ENCODE data around the gene PTGER4. TPM values are rescaled to one million over a fixed set of nuclear protein-coding genes. Genes with fewer than 3 reads are reported as not detected.

Gene PTGER4
- total and polyA plus RNA-seq, 2 of the 8 experiments (the other 6 are each of a cell fraction or from before 2014, with no cell fraction given), result 0.76 to 1.2 TPM

DNA sequence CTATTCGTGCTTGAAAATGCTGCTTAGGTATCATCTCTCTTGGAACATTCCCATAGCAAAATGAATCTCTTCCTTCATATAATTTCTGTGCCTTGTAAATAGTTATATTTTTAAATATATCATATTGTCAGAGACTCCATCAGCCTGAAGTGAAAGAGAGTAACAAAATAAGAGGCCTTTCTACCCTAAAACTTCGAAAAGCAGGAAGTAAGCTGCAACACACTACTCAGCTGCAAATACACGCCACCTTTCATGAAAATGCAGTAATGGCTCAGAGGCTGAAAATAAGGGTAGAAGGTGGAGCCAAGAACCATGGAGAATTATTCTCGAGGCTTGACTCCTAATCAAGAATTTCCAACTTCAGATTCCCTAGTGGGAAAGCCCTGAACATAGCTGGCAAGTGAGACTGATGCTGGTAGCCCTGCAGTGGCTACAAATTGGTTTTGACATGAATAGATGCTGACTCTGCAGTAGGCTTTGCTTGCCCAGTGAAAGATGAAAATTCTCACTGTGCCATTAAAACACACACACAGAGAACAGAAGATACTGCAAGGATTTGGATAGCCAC is 30.2 kb upstream of the PTGER4 start:
- H3K27ac ChIP-seq (ENCODE audit: low read depth, low read length), result no peak overlapping the region
- no peaks in the 10 kb centered on the region for H4K20me1 ChIP-seq (replicated peaks in 1 of 2; ENCODE audit: control insufficient read depth in 1 of 2, insufficient read depth in 2 of 2, low read length in 2 of 2)
- H2BK12ac ChIP-seq (ENCODE audit: low read depth, low read length), result no peak overlapping the region
- WGBS, 2 experiments (ENCODE audit: extremely low coverage in 1 of 2, insufficient coverage in 1 of 2, insufficient read length in 1 of 2, insufficient replicate concordance in 2 of 2, low coverage in 1 of 2, low lambda C conversion rate in 2 of 2, missing lambda C conversion rate in 1 of 2), result 89% methylated on average over 4 of the region's 4 CpGs; no CpG with 5 or more reads in 1 of the 2 experiments
- H3K23ac ChIP-seq (ENCODE audit: insufficient read length), result no peak overlapping the region
- H3K36me3 ChIP-seq (ENCODE audit: control insufficient read depth in 2 of 4, insufficient read depth in 4 of 4, low read length in 3 of 4), result no peaks in the 10 kb centered on the region
- no peak overlapping the region for H3K18ac ChIP-seq (ENCODE audit: extremely low read depth, low read length)
- H3K56ac ChIP-seq (replicated peaks; ENCODE audit: insufficient read length, low read depth, low read length), result no peak overlapping the region
- CTCF ChIA-PET (ENCODE audit: partially characterized antibody), result no interaction called here
- no peak overlapping the region for H4K91ac ChIP-seq (replicated peaks; ENCODE audit: insufficient read length, low read length)
- H3K23me2 ChIP-seq (ENCODE audit: low read depth, low read length), result no peaks in the 10 kb centered on the region
- no peak overlapping the region for H2BK15ac ChIP-seq (ENCODE audit: low read length)
- no peak for FAIRE-seq
- no peaks in the 10 kb centered on the region for H3K79me2 ChIP-seq (ENCODE audit: control insufficient read depth in 1 of 2, insufficient read depth in 2 of 2, low read length in 2 of 2)
- no peaks in the 10 kb centered on the region for H3K79me1 ChIP-seq (ENCODE audit: low read depth, low read length)
- H2AK5ac ChIP-seq (ENCODE audit: low read depth, low read length), result no peak overlapping the region
- no peak overlapping the region for H3K4me2 ChIP-seq (ENCODE audit: insufficient read depth in 1 of 2, low read depth in 2 of 2, low read length in 2 of 2)
- H2BK20ac ChIP-seq (ENCODE audit: low read length), result no peak overlapping the region
- no peak overlapping the region for H4K8ac ChIP-seq (ENCODE audit: extremely low read depth, insufficient read depth, low read length)
- no peaks in the 10 kb centered on the region for H3K27me3 ChIP-seq (replicated peaks in 1 of 4; ENCODE audit: control insufficient read depth in 3 of 4, extremely low read depth in 1 of 4, insufficient read depth in 3 of 4, low read length in 3 of 4)
- POLR2A ChIA-PET (ENCODE audit: partially characterized antibody), result no interaction called here
- H4K5ac ChIP-seq (ENCODE audit: insufficient read length, low read depth, low read length), result no peak overlapping the region
- H3K4me3 ChIP-seq (ENCODE audit: extremely low read depth in 1 of 4, insufficient read depth in 2 of 4, low read depth in 3 of 4, low read length in 4 of 4), result no peak overlapping the region
- no peak overlapping the region for H2BK120ac ChIP-seq (replicated peaks; ENCODE audit: low read depth, low read length)
- no peak overlapping the region for H2BK5ac ChIP-seq (ENCODE audit: low read depth, low read length)
- no peaks in the 10 kb centered on the region for H3K4me1 ChIP-seq (replicated peaks in 1 of 4; ENCODE audit: control insufficient read depth in 3 of 4, insufficient read depth in 4 of 4, low read length in 3 of 4)
- TF ChIP-seq, protein P1, sequence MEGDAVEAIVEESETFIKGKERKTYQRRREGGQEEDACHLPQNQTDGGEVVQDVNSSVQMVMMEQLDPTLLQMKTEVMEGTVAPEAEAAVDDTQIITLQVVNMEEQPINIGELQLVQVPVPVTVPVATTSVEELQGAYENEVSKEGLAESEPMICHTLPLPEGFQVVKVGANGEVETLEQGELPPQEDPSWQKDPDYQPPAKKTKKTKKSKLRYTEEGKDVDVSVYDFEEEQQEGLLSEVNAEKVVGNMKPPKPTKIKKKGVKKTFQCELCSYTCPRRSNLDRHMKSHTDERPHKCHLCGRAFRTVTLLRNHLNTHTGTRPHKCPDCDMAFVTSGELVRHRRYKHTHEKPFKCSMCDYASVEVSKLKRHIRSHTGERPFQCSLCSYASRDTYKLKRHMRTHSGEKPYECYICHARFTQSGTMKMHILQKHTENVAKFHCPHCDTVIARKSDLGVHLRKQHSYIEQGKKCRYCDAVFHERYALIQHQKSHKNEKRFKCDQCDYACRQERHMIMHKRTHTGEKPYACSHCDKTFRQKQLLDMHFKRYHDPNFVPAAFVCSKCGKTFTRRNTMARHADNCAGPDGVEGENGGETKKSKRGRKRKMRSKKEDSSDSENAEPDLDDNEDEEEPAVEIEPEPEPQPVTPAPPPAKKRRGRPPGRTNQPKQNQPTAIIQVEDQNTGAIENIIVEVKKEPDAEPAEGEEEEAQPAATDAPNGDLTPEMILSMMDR (IDR thresholded peaks at IDR 0.05; ENCODE audit: control extremely low read depth in 1 of 3, insufficient read depth in 1 of 3, low read depth in 1 of 3, low read length in 3 of 3), result no peak
- no peak for TF ChIP-seq PHF8 (conservative IDR thresholded peaks at IDR 0.05; ENCODE audit: low read depth, low read length)
- no peak for TF ChIP-seq EZH2 (IDR thresholded peaks at IDR 0.05; ENCODE audit: low read depth, low read length, severe bottlenecking)
- no peak for TF ChIP-seq KDM4A (IDR thresholded peaks at IDR 0.05; ENCODE audit: low read depth, low read length, severe bottlenecking)
- TF ChIP-seq CTBP2 (IDR thresholded peaks at IDR 0.05; ENCODE audit: borderline replicate concordance, insufficient read depth, insufficient read length, low read length), result no peak
- no peak overlapping the region for H2AFZ ChIP-seq (ENCODE audit: low read length)
- H3K9ac ChIP-seq (replicated peaks in 1 of 4; ENCODE audit: extremely low read depth in 1 of 4, low read depth in 3 of 4, low read length in 3 of 4), result no peak overlapping the region
- no peaks in the 10 kb centered on the region for H3K9me3 ChIP-seq (ENCODE audit: insufficient read depth in 2 of 2, low read depth in 1 of 2, low read length in 1 of 2)
- DNase-seq (ENCODE audit: low read depth in 1 of 2, low spot score in 2 of 2), result no peak
- no peak overlapping the region for H3K4ac ChIP-seq (replicated peaks; ENCODE audit: insufficient read length, low read depth, low read length)
- H3K14ac ChIP-seq (ENCODE audit: insufficient read length), result no peak overlapping the region
